Gastrocnemius medialis (tissue), 4 donors: ENCODE results near the gene PROSER2. TPM values are rescaled to one million over a fixed set of nuclear protein-coding genes. Genes with fewer than 3 reads are reported as not detected.

Experiments used
- ATAC-seq, 2 donors: fragments of 150-250 bp; one replicate each; pipeline ENCODE4 v1.9.1; 2016
- DNase-seq, 2 donors: peaks; one replicate each; pipeline ENCODE4 v3.0.0-alpha.2; 2019
- H3K27ac ChIP-seq, 4 donors: fragments of 200-600 bp; sonication (generic); 1 replicate in 1 of 4; 2 replicates in 3 of 4; pipeline ENCODE4 v1.5.1; 2016 to 2018; ENCODE audit warnings: mild to moderate bottlenecking in 2 of 4, moderate library complexity in 1 of 4
- H3K27me3 ChIP-seq, 3 donors: fragments of 200-600 bp; sonication (generic) in 2 of 3; 1 replicate in 1 of 3; 2 replicates in 2 of 3; pipeline versions ENCODE4 v1.5.1 to v1.6.0; 2016 to 2019; ENCODE audit warnings: mild to moderate bottlenecking in 1 of 3, moderate library complexity in 1 of 3
- H3K36me3 ChIP-seq, 2 donors: fragments of 200-600 bp; sonication (generic) in 1 of 2; one replicate each; pipeline ENCODE4 v1.5.1; 2017 to 2018
- H3K4me1 ChIP-seq, 2 donors: fragments of 200-600 bp; sonication (generic) in 1 of 2; one replicate each; pipeline ENCODE4 v1.5.1; 2016 to 2017; ENCODE audit warnings: mild to moderate bottlenecking in 2 of 2
- H3K4me3 ChIP-seq, 4 donors: fragments of 200-600 bp; sonication (generic) in 3 of 4; 1 replicate in 1 of 4; 2 replicates in 3 of 4; pipeline ENCODE4 v1.5.1; 2016 to 2019; ENCODE audit warnings: mild to moderate bottlenecking in 2 of 4
- H3K9me3 ChIP-seq, 3 donors: fragments of 200-600 bp; sonication (generic) in 2 of 3; 1 replicate in 1 of 3; 2 replicates in 2 of 3; pipeline ENCODE4 v1.5.1; 2016 to 2019
- POLR2A ChIP-seq, 2 donors: fragments of 450-650 bp; IDR thresholded peaks; one replicate each; pipeline ENCODE4 v1.6.1; 2017; ENCODE audit warnings: antibody characterized with exemption in 2 of 2, mild to moderate bottlenecking in 2 of 2, moderate library complexity in 2 of 2
- in situ Hi-C, 4 donors: fragments of 200-750 bp; cut with MboI; loops; one replicate each; pipeline versions ENCODE4 v1.15.0 to v1.8.0; 2017; ENCODE audit warnings: low sequenced_read_pairs in 4 of 4
- intact Hi-C: fragments of 100-400 bp; cut with DNase I; formaldehyde crosslinking; loops from one replicate; pipeline ENCODE4 v1.15.1; 2023; ENCODE audit warnings: low total_unique reads
- total RNA-seq, 4 donors: library from RNA; depleted of rRNA; stranded (reverse); fragments of >200 nt; gene quantifications; one replicate each; pipeline versions ENCODE4 v1.1.0 to v1.2.3, GENCODE V29; 2016
- TF ChIP-seq, protein P1 (sequence below), 5 experiments: fragments of 450-650 bp in 3 of 5; fragments of 200-600 bp in 2 of 5; sonication (generic) in 2 of 5; IDR thresholded peaks in 4 of 5; conservative IDR thresholded peaks in 1 of 5; 1 replicate in 4 of 5; 2 replicates in 1 of 5; pipeline ENCODE4 v1.5.1; 2016 to 2019; ENCODE audit warnings: antibody characterized with exemption in 5 of 5, mild to moderate bottlenecking in 3 of 5, moderate library complexity in 3 of 5

The PROSER2 gene
- total RNA-seq, 4 donors from 2014 or later: 0.88 to 3.4 (median 1.4) TPM

DNA sequence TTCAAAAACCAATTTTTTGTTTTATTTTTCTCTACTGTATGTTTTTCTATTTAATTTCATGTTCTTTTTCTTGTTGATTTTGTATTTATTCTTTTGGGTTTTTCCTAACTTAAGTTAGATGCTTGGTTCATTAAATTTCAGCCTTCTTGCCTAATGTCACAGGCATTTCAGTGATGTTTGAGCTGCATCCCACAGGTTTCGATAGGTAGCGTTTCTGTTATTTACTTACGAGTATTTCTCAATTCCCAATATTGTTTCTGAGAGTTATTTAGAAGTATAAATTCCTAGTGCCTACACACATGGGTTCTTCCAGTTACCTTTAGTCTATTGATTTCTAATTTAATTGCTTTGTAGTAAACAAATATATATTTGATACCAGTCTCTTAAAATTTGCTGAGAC, 18.2 kb downstream of the PROSER2 start:
- intact Hi-C loops (no loop called here), in situ Hi-C loops (no loop called here)
- TF ChIP-seq POLR2A (IDR thresholded peaks at IDR 0.05): no peak
- no peak overlapping the region for H3K4me3 ChIP-seq
- no peaks in the 10 kb centered on the region for H3K27me3 ChIP-seq
- DNase-seq (no peak), ATAC-seq (no peak)
- no peaks in the 10 kb centered on the region for H3K9me3 ChIP-seq
- H3K36me3 ChIP-seq: no peaks in the 10 kb centered on the region
- H3K4me1 ChIP-seq: no peaks in the 10 kb centered on the region
- H3K27ac ChIP-seq: no peak overlapping the region

DNA sequence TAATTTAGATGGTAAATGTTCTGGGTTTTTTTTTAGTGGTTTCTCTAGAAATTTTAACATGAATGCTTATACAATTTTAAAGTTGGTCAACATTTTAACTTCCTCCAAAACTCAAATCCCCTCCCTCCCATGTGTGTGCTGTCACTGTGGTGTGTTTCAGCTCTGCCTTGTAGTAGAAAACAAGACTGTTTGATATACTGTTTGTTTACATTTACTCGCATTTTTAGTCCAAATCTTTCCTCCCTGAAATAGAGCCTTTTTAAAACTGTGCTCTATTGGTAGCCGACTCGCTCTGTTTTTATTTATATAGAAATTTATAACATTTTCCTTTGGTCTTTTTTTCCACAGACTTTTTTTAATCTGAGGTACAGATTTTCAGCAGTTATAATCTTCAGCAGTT, 19.3 kb downstream of the PROSER2 start:
- no peaks in the 10 kb centered on the region for H3K4me1 ChIP-seq
- no peaks in the 10 kb centered on the region for H3K27me3 ChIP-seq
- no peak overlapping the region for H3K4me3 ChIP-seq
- TF ChIP-seq, protein P1, sequence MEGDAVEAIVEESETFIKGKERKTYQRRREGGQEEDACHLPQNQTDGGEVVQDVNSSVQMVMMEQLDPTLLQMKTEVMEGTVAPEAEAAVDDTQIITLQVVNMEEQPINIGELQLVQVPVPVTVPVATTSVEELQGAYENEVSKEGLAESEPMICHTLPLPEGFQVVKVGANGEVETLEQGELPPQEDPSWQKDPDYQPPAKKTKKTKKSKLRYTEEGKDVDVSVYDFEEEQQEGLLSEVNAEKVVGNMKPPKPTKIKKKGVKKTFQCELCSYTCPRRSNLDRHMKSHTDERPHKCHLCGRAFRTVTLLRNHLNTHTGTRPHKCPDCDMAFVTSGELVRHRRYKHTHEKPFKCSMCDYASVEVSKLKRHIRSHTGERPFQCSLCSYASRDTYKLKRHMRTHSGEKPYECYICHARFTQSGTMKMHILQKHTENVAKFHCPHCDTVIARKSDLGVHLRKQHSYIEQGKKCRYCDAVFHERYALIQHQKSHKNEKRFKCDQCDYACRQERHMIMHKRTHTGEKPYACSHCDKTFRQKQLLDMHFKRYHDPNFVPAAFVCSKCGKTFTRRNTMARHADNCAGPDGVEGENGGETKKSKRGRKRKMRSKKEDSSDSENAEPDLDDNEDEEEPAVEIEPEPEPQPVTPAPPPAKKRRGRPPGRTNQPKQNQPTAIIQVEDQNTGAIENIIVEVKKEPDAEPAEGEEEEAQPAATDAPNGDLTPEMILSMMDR (IDR thresholded peaks at IDR 0.05 in 4 of 5, conservative IDR thresholded peaks at IDR 0.05 in 1 of 5): no peak
- no peak for TF ChIP-seq POLR2A (IDR thresholded peaks at IDR 0.05)
- ATAC-seq: no peak
- intact Hi-C loops (no loop called here), in situ Hi-C loops (no loop called here)
- H3K9me3 ChIP-seq: no peaks in the 10 kb centered on the region
- no peak for DNase-seq
- no peak overlapping the region for H3K27ac ChIP-seq
- no peaks in the 10 kb centered on the region for H3K36me3 ChIP-seq

GRCh38 chr10:11845113-11845512, 22.0 kb downstream of the PROSER2 start:
- Histone ChIP-seq H3K27ac (no peak overlapping the region), H3K27me3 (no peaks in the 10 kb centered on the region), H3K36me3 (no peaks in the 10 kb centered on the region), H3K4me1 (no peaks in the 10 kb centered on the region), H3K9me3 (no peaks in the 10 kb centered on the region), H3K4me3 (no peak overlapping the region)
- TF ChIP-seq POLR2A (IDR thresholded peaks at IDR 0.05): no peak
- TF ChIP-seq, protein P1 (IDR thresholded peaks at IDR 0.05 in 4 of 5, conservative IDR thresholded peaks at IDR 0.05 in 1 of 5): no peak
- no peak for DNase-seq
- intact Hi-C loops (no loop called here), in situ Hi-C loops (no loop called here)
- ATAC-seq: no peak

GRCh38 chr10:11846542-11846941, 23.4 kb downstream of the PROSER2 start:
- in situ Hi-C loops: no loop called here
- H3K27ac ChIP-seq: no peak overlapping the region
- intact Hi-C loops: no loop called here

GRCh38 chr10:11849277-11849676, 26.1 kb downstream of the PROSER2 start:
- TF ChIP-seq POLR2A (IDR thresholded peaks at IDR 0.05): no peak
- TF ChIP-seq, protein P1 (IDR thresholded peaks at IDR 0.05 in 4 of 5, conservative IDR thresholded peaks at IDR 0.05 in 1 of 5): no peak
- H3K4me1 ChIP-seq: no peaks in the 10 kb centered on the region
- no peaks in the 10 kb centered on the region for H3K36me3 ChIP-seq
- no peaks in the 10 kb centered on the region for H3K9me3 ChIP-seq
- H3K4me3 ChIP-seq: no peak overlapping the region
- H3K27ac ChIP-seq: no peak overlapping the region
- DNase-seq (no peak), ATAC-seq (no peak)
- intact Hi-C loops: no loop called here
- in situ Hi-C loops: no loop called here
- H3K27me3 ChIP-seq: no peaks in the 10 kb centered on the region

More at GRCh38 chr10:11846542-11846941, 23.4 kb downstream of the PROSER2 start:
- H3K9me3 ChIP-seq: no peaks in the 10 kb centered on the region
- no peak overlapping the region for H3K4me3 ChIP-seq
- no peak for DNase-seq
- no peaks in the 10 kb centered on the region for H3K36me3 ChIP-seq
- no peaks in the 10 kb centered on the region for H3K27me3 ChIP-seq
- no peaks in the 10 kb centered on the region for H3K4me1 ChIP-seq
- no peak for ATAC-seq
- no peak for TF ChIP-seq POLR2A (IDR thresholded peaks at IDR 0.05)
- TF ChIP-seq, protein P1 (IDR thresholded peaks at IDR 0.05 in 4 of 5, conservative IDR thresholded peaks at IDR 0.05 in 1 of 5): no peak
